Measurements from ENCODE around the gene NFAM1. TPM values are rescaled to one million over a fixed set of nuclear protein-coding genes. Genes with fewer than 3 reads are reported as not detected.

Gene NFAM1
- total and polyA plus RNA-seq, 11 donors, result 0.33 to 13.5 (median 1.2) TPM

DNA sequence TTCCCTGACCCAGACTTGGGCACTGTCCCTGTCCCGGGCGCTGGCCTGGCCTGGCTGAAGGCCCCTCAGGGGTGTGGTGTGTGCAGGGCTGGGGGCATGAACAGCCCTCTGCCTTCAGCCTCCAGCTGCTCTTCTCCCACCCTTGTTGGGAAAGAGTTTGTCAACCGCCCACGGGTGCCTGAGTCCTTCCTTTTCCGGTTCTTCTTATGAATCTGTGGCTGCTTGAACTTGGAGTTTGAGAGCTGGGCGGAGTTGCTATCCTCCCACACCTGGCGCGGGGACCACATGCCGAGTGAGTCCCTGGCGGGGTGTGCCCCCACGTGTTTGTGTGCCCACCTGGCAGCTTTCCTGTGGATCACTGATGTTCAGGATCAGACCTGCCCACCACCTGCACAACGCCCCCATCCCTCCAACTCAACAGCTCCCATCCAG, 13.4 kb downstream of the NFAM1 start:
- H3K4me1 ChIP-seq, result peaks cover 0 to 18% (median 0%) of the 10 kb centered on the region in 12 donors
- no peak overlapping the region for H3K4me3 ChIP-seq
- DNase-seq (no peak), ATAC-seq (peak in 3 of 4 donors; percentile 26 to 56 (median 39))
- no peaks in the 10 kb centered on the region for H3K36me3 ChIP-seq
- peaks cover 0 to 8% (median 0%) of the 10 kb centered on the region in 9 donors for H3K27me3 ChIP-seq
- no peaks in the 10 kb centered on the region for H3K9me3 ChIP-seq
- H3K27ac ChIP-seq, result peak overlapping the region in 1 of 12 donors; percentile 49
- WGBS, 4 donors, result 68 to 71% (median 70%) methylated on average over 6 to 12 of the region's 12 CpGs
- no peak for TF ChIP-seq POLR2A (IDR thresholded peaks at IDR 0.05)
- TF ChIP-seq, protein P1, sequence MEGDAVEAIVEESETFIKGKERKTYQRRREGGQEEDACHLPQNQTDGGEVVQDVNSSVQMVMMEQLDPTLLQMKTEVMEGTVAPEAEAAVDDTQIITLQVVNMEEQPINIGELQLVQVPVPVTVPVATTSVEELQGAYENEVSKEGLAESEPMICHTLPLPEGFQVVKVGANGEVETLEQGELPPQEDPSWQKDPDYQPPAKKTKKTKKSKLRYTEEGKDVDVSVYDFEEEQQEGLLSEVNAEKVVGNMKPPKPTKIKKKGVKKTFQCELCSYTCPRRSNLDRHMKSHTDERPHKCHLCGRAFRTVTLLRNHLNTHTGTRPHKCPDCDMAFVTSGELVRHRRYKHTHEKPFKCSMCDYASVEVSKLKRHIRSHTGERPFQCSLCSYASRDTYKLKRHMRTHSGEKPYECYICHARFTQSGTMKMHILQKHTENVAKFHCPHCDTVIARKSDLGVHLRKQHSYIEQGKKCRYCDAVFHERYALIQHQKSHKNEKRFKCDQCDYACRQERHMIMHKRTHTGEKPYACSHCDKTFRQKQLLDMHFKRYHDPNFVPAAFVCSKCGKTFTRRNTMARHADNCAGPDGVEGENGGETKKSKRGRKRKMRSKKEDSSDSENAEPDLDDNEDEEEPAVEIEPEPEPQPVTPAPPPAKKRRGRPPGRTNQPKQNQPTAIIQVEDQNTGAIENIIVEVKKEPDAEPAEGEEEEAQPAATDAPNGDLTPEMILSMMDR (IDR thresholded peaks at IDR 0.05), result no peak
- intact Hi-C loops (cut with DNase I), result loop anchor here in 2 of 10 donors (1.0 to 10.0 kb wide), 2 partner anchors 41 to 104 kb away; no protein-coding TSS in a partner anchor

DNA sequence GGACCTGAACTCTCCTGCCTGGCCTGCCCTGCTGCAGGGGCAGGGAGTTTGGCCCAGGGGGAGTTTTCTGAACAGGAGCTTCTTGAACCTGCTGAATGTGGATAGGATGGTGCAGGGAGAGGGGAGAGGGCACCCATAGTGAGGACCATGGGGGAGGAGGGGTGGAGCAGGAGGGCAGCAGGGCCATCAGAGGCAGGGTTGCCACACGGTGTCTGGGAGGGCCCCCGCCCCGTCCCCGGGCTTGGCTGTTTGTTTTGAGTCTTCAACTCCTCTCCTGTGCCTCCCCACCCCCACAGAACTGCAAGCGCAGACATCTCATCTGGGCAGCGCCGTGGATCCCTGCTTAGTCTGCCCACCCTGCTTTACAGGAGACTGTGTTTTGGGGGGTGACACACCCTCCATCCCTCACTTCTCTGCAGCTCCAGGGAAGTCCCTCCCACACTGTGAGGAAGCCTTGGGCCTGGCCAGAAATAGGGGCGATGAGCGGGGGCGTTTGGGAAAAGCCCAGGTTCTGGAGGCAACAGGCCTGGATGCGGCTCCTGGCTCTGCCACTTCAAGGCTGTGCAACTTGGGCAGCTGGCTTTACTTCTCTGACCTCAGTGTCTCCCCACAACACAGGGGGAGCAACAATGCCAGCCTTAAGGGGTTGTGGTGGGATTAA, 14.4 kb downstream of the NFAM1 start:
- no peak for DNase-seq
- ATAC-seq, result no peak
- H3K27ac ChIP-seq, result no peak overlapping the region
- no peaks in the 10 kb centered on the region for H3K36me3 ChIP-seq
- 85 to 96% (median 86%) methylated on average over 11 of the region's 11 CpGs for WGBS, 4 donors
- no peaks in the 10 kb centered on the region for H3K9me3 ChIP-seq
- TF ChIP-seq, protein P1 (IDR thresholded peaks at IDR 0.05), result no peak
- TF ChIP-seq POLR2A (IDR thresholded peaks at IDR 0.05), result no peak
- H3K27me3 ChIP-seq, result peaks cover 0 to 8% (median 0%) of the 10 kb centered on the region in 9 donors
- H3K4me3 ChIP-seq, result no peak overlapping the region
- intact Hi-C loops (cut with DNase I), result loop anchor here in 2 of 10 donors (1.0 to 10.0 kb wide), 2 partner anchors 43 to 103 kb away; no protein-coding TSS in a partner anchor
- H3K4me1 ChIP-seq, result peaks cover 0 to 18% (median 0%) of the 10 kb centered on the region in 12 donors

DNA sequence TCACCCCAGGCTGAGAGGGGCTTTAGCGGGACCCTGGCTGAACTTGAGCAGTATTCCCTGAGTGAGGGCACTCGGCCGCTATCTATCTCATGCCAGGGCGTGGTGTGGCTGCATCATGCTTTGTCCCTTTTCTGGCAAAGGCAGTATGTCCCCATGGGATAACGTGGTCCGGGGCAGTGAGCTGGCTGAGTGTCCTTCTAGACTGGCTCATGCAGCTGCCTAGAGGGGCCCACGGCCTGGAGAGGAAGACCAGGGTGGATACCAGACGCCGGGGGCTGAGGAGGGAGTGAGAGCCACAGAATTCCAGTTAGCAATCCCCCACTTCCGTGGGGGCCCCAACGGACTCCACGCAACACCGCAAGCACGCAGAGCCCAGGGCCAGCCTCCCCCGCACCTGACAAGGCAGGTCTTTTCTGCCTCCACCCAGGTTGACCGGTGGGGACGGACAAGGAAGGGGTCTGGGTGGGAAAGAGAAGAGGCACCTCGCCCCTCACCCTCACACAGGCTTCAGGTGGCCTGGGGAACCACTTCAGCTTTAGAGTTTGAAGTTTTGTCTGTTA, 15.5 kb downstream of the NFAM1 start:
- no peak for ATAC-seq
- no peak overlapping the region for H3K4me3 ChIP-seq
- H3K4me1 ChIP-seq, result peaks cover 0 to 18% (median 0%) of the 10 kb centered on the region in 12 donors

More for the DNA sequence above, 15.5 kb downstream of the NFAM1 start:
- H3K27me3 ChIP-seq, result peaks cover 0 to 8% (median 0%) of the 10 kb centered on the region in 9 donors
- no peaks in the 10 kb centered on the region for H3K9me3 ChIP-seq
- TF ChIP-seq, protein P1 (IDR thresholded peaks at IDR 0.05), result no peak
- TF ChIP-seq POLR2A (IDR thresholded peaks at IDR 0.05), result no peak
- DNase-seq, result no peak
- intact Hi-C loops (cut with DNase I), result loop anchor here in 1 of 10 donors (10.0 kb wide), 1 partner anchor 102 kb away; no protein-coding TSS in a partner anchor
- H3K36me3 ChIP-seq, result no peaks in the 10 kb centered on the region
- 89 to 91% (median 90%) methylated on average over 13 to 18 of the region's 18 CpGs for WGBS, 4 donors
- no peak overlapping the region for H3K27ac ChIP-seq
